Measurements from ENCODE around the gene PIK3R3.

PIK3R3 gene

DNA sequence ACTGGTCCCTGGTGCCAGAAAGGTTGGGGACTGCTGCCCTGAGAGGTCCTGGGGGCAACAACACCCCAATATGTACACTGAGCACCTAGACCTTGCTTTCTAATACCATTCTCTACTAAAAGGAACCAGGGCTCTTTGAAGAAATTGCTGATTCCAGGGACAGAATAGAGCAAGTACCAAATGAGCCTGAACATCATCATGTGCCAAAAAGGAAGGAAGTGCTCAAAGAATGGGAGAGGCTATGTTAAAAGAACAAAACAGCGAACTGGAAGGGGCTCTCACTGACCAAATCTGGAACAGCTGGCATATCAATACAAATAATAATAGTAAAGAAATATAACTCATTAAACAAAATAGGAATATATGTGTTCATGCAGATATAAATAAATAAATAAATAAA is 50.8 kb downstream of the PIK3R3 start:
- H3F3A ChIP-seq (ENCODE audit: low read depth), result no peaks in the 10 kb centered on the region
- no peaks in the 10 kb centered on the region for H3K27me3 ChIP-seq (ENCODE audit: insufficient read depth, low read length, poor library complexity, severe bottlenecking)
- peaks cover 45% of the 10 kb centered on the region for H3K36me3 ChIP-seq (ENCODE audit: insufficient read depth, low read length)
- TF ChIP-seq CTCF (conservative IDR thresholded peaks at IDR 0.05; ENCODE audit: low read length), result no peak
- H3K4me1 ChIP-seq (ENCODE audit: insufficient read depth, low read length, poor library complexity, severe bottlenecking), result no peaks in the 10 kb centered on the region
- H4K20me1 ChIP-seq (ENCODE audit: insufficient read depth, low read length, poor library complexity, severe bottlenecking), result peaks cover 63% of the 10 kb centered on the region
- H3K4me3 ChIP-seq (ENCODE audit: low read length, poor library complexity, severe bottlenecking), result no peak overlapping the region
- no peaks in the 10 kb centered on the region for H3K9me2 ChIP-seq (replicated peaks; ENCODE audit: low read depth, low read length)
- peaks cover 81% of the 10 kb centered on the region for H3K79me2 ChIP-seq (ENCODE audit: insufficient read depth, low read length)
- H3K9me3 ChIP-seq (ENCODE audit: insufficient read depth, low read depth, low read length), result no peaks in the 10 kb centered on the region
- no peak overlapping the region for H2AFZ ChIP-seq (ENCODE audit: low read length)
- H3K9ac ChIP-seq (ENCODE audit: low read depth, low read length, poor library complexity, severe bottlenecking), result no peak overlapping the region
- H3K4me2 ChIP-seq (ENCODE audit: low read depth, low read length, poor library complexity, severe bottlenecking), result no peak overlapping the region

DNA sequence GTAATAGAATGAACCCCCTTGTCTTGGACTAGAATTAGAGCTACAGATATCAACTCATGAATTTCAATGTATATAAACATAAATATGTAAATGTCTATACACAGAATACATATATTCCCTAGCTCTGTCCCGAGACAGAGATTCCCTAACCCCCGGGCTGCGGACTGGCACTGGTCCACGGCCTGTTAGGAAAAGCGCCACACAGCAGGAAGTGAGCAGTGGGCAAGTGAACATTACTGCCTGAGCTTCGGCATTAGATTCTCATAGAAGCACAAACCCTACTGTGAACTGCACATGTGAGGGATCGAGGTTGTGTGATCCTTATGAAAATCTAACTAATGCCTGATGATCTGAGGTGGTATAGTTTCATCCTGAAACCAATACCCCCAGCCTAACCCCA is 51.2 kb downstream of the PIK3R3 start:
- Histone ChIP-seq H3K4me3 (ENCODE audit: low read length, poor library complexity, severe bottlenecking) (no peak overlapping the region), H3K4me2 (ENCODE audit: low read depth, low read length, poor library complexity, severe bottlenecking) (no peak overlapping the region), H3K9me3 (ENCODE audit: insufficient read depth, low read depth, low read length) (no peaks in the 10 kb centered on the region), H3K9ac (ENCODE audit: low read depth, low read length, poor library complexity, severe bottlenecking) (no peak overlapping the region), H3K4me1 (ENCODE audit: insufficient read depth, low read length, poor library complexity, severe bottlenecking) (no peaks in the 10 kb centered on the region), H3K27me3 (ENCODE audit: insufficient read depth, low read length, poor library complexity, severe bottlenecking) (no peaks in the 10 kb centered on the region), H3K79me2 (ENCODE audit: insufficient read depth, low read length) (peaks cover 80% of the 10 kb centered on the region), H3F3A (ENCODE audit: low read depth) (no peaks in the 10 kb centered on the region), H4K20me1 (ENCODE audit: insufficient read depth, low read length, poor library complexity, severe bottlenecking) (peaks cover 66% of the 10 kb centered on the region), H3K36me3 (ENCODE audit: insufficient read depth, low read length) (peaks cover 47% of the 10 kb centered on the region), H2AFZ (ENCODE audit: low read length) (no peak overlapping the region), H3K9me2 (replicated peaks; ENCODE audit: low read depth, low read length) (no peaks in the 10 kb centered on the region)
- TF ChIP-seq CTCF (conservative IDR thresholded peaks at IDR 0.05; ENCODE audit: low read length), result no peak
- no peak for TF ChIP-seq EZH2phosphoT487 (IDR thresholded peaks at IDR 0.05; ENCODE audit: borderline replicate concordance)

GRCh38 chr1:46080257-46080656 is 52.2 kb downstream of the PIK3R3 start:
- no peak overlapping the region for H2AFZ ChIP-seq (ENCODE audit: low read length)
- no peaks in the 10 kb centered on the region for H3K4me1 ChIP-seq (ENCODE audit: insufficient read depth, low read length, poor library complexity, severe bottlenecking)
- TF ChIP-seq CTCF (conservative IDR thresholded peaks at IDR 0.05; ENCODE audit: low read length) (no peak), EZH2phosphoT487 (IDR thresholded peaks at IDR 0.05; ENCODE audit: borderline replicate concordance) (no peak)
- H3K4me3 ChIP-seq (ENCODE audit: low read length, poor library complexity, severe bottlenecking), result no peak overlapping the region
- H3F3A ChIP-seq (ENCODE audit: low read depth), result no peaks in the 10 kb centered on the region
- H3K79me2 ChIP-seq (ENCODE audit: insufficient read depth, low read length), result peaks cover 80% of the 10 kb centered on the region
- no peak overlapping the region for H3K9ac ChIP-seq (ENCODE audit: low read depth, low read length, poor library complexity, severe bottlenecking)
- H4K20me1 ChIP-seq (ENCODE audit: insufficient read depth, low read length, poor library complexity, severe bottlenecking), result peaks cover 64% of the 10 kb centered on the region
- H3K27me3 ChIP-seq (ENCODE audit: insufficient read depth, low read length, poor library complexity, severe bottlenecking), result no peaks in the 10 kb centered on the region
- no peaks in the 10 kb centered on the region for H3K9me2 ChIP-seq (replicated peaks; ENCODE audit: low read depth, low read length)
- no peak overlapping the region for H3K4me2 ChIP-seq (ENCODE audit: low read depth, low read length, poor library complexity, severe bottlenecking)
- H3K36me3 ChIP-seq (ENCODE audit: insufficient read depth, low read length), result peaks cover 57% of the 10 kb centered on the region
- no peaks in the 10 kb centered on the region for H3K9me3 ChIP-seq (ENCODE audit: insufficient read depth, low read depth, low read length)

Data from Loucy (cell line).